ENCODE data around the gene STARD8.
"Not testable (repeated sequence)": the region's sequence is repeated elsewhere in the genome, so short reads cannot be mapped to it uniquely, and the experiment has no call there.

The STARD8 gene

GRCh38 chrX:68686097-68686977, 38.9 kb downstream of the STARD8 start:
- no peak for TF ChIP-seq CTCF (IDR thresholded peaks at IDR 0.05; ENCODE audit: low read depth, low read length)
- peak; percentile 58 for TF ChIP-seq MYC (IDR thresholded peaks at IDR 0.05; ENCODE audit: low read depth, low read length)
- peak; percentile 48 for TF ChIP-seq POLR2A (IDR thresholded peaks at IDR 0.05; ENCODE audit: extremely low read depth, insufficient read length)
- TF ChIP-seq MAX (IDR thresholded peaks at IDR 0.05; ENCODE audit: low read depth, low read length): peak; percentile 91
- H3K4me3 ChIP-seq (ENCODE audit: low read depth, low read length): peak overlapping the region; percentile 62
- DNase-seq (ENCODE audit: low read depth): peak; percentile 89

- not testable (repeated sequence) for DNase-seq (ENCODE audit: low read depth); H3K4me3 ChIP-seq (ENCODE audit: low read depth, low read length)
Measured at GRCh38 chrX:68688931-68689330, 41.5 kb downstream of the STARD8 start.

GRCh38 chrX:68690936-68691501, 43.6 kb downstream of the STARD8 start:
- H3K4me3 ChIP-seq (ENCODE audit: low read depth, low read length): no peak overlapping the region
- DNase-seq (ENCODE audit: low read depth): peak; percentile 52
- no peak for TF ChIP-seq MAX (IDR thresholded peaks at IDR 0.05; ENCODE audit: low read depth, low read length)
- TF ChIP-seq MYC (IDR thresholded peaks at IDR 0.05; ENCODE audit: low read depth, low read length): no peak
- TF ChIP-seq POLR2A (IDR thresholded peaks at IDR 0.05; ENCODE audit: extremely low read depth, insufficient read length): no peak
- no peak for TF ChIP-seq CTCF (IDR thresholded peaks at IDR 0.05; ENCODE audit: low read depth, low read length)

- no peak overlapping the region for H3K4me3 ChIP-seq (ENCODE audit: low read depth, low read length)
- DNase-seq (ENCODE audit: low read depth): no peak
- no peak for TF ChIP-seq POLR2A (IDR thresholded peaks at IDR 0.05; ENCODE audit: extremely low read depth, insufficient read length)
- TF ChIP-seq MAX (IDR thresholded peaks at IDR 0.05; ENCODE audit: low read depth, low read length): no peak
- no peak for TF ChIP-seq CTCF (IDR thresholded peaks at IDR 0.05; ENCODE audit: low read depth, low read length)
Measured at GRCh38 chrX:68691921-68692320, 44.5 kb downstream of the STARD8 start.

GRCh38 chrX:68692651-68693050, 45.2 kb downstream of the STARD8 start:
- no peak for DNase-seq (ENCODE audit: low read depth)
- TF ChIP-seq MYC (IDR thresholded peaks at IDR 0.05; ENCODE audit: low read depth, low read length) (no peak), MAX (IDR thresholded peaks at IDR 0.05; ENCODE audit: low read depth, low read length) (no peak), POLR2A (IDR thresholded peaks at IDR 0.05; ENCODE audit: extremely low read depth, insufficient read length) (no peak), CTCF (IDR thresholded peaks at IDR 0.05; ENCODE audit: low read depth, low read length) (no peak)
- no peak overlapping the region for H3K4me3 ChIP-seq (ENCODE audit: low read depth, low read length)
